ENCODE data around the gene LRP1B. TPM values are rescaled to one million over a fixed set of nuclear protein-coding genes. Genes with fewer than 3 reads are reported as not detected.
"Not testable (repeated sequence)": the region's sequence is repeated elsewhere in the genome, so short reads cannot be mapped to it uniquely, and the experiment has no call there.

LRP1B gene
- total and polyA plus RNA-seq, 8 donors: 0.03 to 1.6 (median 0.84) TPM

DNA sequence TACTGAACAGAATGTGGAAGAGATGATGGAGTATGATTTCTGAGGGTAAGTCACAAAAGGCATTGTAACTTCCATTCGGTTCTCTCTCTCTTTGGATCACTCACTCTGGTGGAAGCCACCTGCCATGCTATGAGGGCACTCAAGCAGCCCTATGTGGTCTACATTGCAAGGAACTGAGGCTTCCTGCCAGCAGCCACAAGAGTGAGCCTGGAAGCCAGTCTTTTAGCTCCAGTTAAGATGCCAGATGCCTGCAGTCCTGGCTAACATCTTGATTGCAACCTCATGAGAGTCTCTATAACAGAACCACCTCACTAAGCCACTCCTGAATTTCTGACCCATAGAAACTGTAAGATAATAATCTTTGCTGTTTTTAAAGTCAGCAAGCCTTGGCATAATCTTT is 935.7 kb downstream of the LRP1B start:
- H3K9me3 ChIP-seq: peaks cover 0 to 4% of the 10 kb centered on the region in 2 donors
- TF ChIP-seq, protein P1, sequence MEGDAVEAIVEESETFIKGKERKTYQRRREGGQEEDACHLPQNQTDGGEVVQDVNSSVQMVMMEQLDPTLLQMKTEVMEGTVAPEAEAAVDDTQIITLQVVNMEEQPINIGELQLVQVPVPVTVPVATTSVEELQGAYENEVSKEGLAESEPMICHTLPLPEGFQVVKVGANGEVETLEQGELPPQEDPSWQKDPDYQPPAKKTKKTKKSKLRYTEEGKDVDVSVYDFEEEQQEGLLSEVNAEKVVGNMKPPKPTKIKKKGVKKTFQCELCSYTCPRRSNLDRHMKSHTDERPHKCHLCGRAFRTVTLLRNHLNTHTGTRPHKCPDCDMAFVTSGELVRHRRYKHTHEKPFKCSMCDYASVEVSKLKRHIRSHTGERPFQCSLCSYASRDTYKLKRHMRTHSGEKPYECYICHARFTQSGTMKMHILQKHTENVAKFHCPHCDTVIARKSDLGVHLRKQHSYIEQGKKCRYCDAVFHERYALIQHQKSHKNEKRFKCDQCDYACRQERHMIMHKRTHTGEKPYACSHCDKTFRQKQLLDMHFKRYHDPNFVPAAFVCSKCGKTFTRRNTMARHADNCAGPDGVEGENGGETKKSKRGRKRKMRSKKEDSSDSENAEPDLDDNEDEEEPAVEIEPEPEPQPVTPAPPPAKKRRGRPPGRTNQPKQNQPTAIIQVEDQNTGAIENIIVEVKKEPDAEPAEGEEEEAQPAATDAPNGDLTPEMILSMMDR (IDR thresholded peaks at IDR 0.05): no peak
- H3K36me3 ChIP-seq: no peaks in the 10 kb centered on the region
- H3K4me3 ChIP-seq: no peak overlapping the region
- H3K4me1 ChIP-seq: no peaks in the 10 kb centered on the region
- H3K27ac ChIP-seq: no peak overlapping the region
- no peak for DNase-seq
- intact Hi-C loops (cut with DNase I): no loop called here
- no peak for ATAC-seq
- no peaks in the 10 kb centered on the region for H3K27me3 ChIP-seq

DNA sequence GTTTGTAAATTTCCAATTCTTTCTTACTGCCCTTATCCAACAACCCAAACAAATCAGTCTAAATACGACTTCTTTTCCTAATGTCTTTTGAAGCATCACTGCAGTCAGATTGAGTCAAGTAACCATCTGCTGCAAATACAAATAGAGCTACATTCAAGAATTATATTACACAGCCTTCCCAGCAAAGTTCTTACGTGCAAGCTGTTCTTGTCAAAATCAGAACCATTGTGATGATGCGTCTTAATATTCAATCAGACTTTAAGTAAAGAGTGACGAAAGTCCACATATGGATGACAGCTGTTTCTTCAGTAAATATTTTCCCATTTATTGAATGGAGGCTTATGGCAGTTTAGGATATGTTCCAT is 943.8 kb downstream of the LRP1B start:
- H3K9me3 ChIP-seq: no peaks in the 10 kb centered on the region
- intact Hi-C loops (cut with DNase I): no loop called here
- no peak for ATAC-seq
- TF ChIP-seq, protein P1 (IDR thresholded peaks at IDR 0.05): no peak
- H3K27ac ChIP-seq: no peak overlapping the region
- no peak overlapping the region for H3K4me3 ChIP-seq
- H3K4me1 ChIP-seq: no peaks in the 10 kb centered on the region
- no peaks in the 10 kb centered on the region for H3K27me3 ChIP-seq
- no peak for DNase-seq
- H3K36me3 ChIP-seq: no peaks in the 10 kb centered on the region

DNA sequence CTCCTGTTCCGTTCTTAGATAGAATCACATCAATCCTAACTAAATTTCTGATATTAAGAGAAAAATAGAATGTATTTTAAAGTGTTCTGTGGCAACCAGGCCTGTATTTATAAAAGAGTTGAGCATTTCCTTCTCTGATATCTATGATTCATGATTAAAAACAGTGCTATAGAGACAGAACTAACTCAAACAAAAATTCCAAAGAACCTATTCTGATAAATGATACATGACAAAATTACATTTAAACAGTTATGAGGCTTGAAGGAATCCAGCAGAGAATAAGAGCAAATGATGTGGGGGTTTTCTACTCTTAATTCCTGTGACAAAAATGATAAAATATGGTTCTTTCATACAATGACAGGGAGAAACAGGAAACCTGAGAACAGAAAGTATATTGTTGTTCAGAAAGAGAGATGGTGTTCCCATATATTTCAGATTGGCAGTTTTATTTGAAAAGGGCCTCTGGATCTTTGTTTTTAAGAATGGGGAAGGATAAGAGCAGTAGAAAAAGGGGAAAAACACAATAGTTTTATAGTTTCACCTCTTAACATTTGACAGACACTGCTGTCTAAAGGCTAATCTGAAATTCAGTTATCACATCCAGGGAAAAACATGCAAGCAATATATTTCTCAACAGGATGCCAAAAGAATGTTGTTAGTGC is 944.3 kb downstream of the LRP1B start:
- ATAC-seq: no peak
- Histone ChIP-seq H3K27me3 (no peaks in the 10 kb centered on the region), H3K9me3 (no peaks in the 10 kb centered on the region), H3K4me1 (no peaks in the 10 kb centered on the region), H3K27ac (no peak overlapping the region), H3K36me3 (no peaks in the 10 kb centered on the region), H3K4me3 (no peak overlapping the region)
- DNase-seq: no peak
- intact Hi-C loops (cut with DNase I): no loop called here
- TF ChIP-seq, protein P1 (IDR thresholded peaks at IDR 0.05): no peak

DNA sequence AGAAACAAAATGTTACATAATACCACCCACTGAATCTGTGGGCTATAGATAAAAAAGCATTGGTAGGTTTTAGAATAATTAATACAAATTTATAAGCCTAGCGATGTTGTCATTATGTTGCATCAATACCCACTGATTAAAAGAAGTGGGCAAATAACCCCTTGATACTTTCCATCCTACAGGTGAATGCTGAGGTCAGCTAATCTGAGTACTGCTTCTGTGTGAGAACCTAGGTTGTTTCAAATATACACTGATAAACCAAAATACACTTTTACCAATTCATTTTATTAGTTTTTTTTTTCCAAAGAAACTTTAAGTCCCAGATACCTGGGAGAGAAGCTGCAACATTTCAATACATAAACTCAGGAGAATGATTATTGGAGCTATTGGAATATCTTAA is 948.6 kb downstream of the LRP1B start:
- DNase-seq: no peak
- Histone ChIP-seq H3K36me3 (no peaks in the 10 kb centered on the region), H3K4me3 (no peak overlapping the region), H3K27me3 (no peaks in the 10 kb centered on the region), H3K4me1 (no peaks in the 10 kb centered on the region), H3K27ac (no peak overlapping the region), H3K9me3 (peaks cover 0 to 2% of the 10 kb centered on the region in 2 donors)
- no peak for ATAC-seq
- TF ChIP-seq, protein P1 (IDR thresholded peaks at IDR 0.05): no peak
- intact Hi-C loops (cut with DNase I): no loop called here

DNA sequence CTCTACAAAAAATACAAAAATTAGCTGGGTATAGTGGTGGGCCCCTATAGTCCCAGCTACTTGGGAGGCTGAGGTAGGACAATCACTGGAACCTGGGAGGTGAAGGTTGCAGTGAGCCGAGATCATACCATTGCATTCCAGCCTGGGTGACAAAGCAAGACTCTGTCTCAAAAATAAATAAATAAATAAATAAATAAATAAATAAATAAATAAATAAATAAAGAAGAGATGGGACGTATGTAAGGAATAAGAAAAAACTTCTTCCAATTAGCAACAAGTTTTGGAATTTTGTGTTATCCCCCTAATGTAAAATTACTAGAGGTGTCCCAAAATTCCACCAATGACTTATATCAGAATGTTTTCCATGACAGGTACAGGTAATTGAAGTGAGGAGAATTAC is 961.7 kb downstream of the LRP1B start:
- intact Hi-C loops (cut with DNase I); H3K27me3 ChIP-seq; H3K4me1 ChIP-seq; H3K27ac ChIP-seq; H3K4me3 ChIP-seq; H3K36me3 ChIP-seq; ATAC-seq; DNase-seq; H3K9me3 ChIP-seq: not testable (repeated sequence)

DNA sequence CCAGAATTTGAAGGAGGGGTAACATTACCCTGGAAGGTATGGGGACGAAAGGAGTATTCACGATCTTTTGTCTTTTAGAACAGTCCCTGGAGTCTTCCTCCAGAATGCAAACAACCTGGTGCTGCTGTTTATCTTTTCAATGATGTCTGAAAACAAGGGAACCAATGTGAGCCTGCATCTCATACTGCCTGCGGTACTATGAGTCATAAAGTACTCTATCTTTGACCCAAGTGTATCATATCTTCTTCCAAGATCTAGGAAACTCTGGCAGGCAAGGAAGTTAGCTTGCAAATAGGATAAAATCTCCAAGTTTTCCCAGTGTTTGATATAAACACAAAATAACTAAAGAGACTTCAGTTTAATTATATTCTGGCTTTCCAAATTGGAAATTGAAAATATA is 968.5 kb downstream of the LRP1B start:
- Histone ChIP-seq H3K9me3 (no peaks in the 10 kb centered on the region), H3K27ac (no peak overlapping the region), H3K4me3 (no peak overlapping the region), H3K27me3 (no peaks in the 10 kb centered on the region), H3K4me1 (no peaks in the 10 kb centered on the region), H3K36me3 (no peaks in the 10 kb centered on the region)
- ATAC-seq: no peak
- TF ChIP-seq, protein P1 (IDR thresholded peaks at IDR 0.05): no peak
- no peak for DNase-seq
- intact Hi-C loops (cut with DNase I): no loop called here

Measured in left lung (tissue), 10 donors.